AG10803 (cell line): Measurements from ENCODE around the gene REXO1.

Source experiments
- DNase-seq: peaks from one replicate; pipeline ENCODE4 v3.0.0; 2010; ENCODE audit warnings: low read depth
- H3K4me3 ChIP-seq: 2 replicates; pipeline ENCODE4 v1.5.1; 2011; ENCODE audit warnings: mild to moderate bottlenecking, low read length, control low read depth
- TF ChIP-seq, protein P1 (sequence below): conservative IDR thresholded peaks from 2 replicates; pipeline ENCODE4 v1.5.1; 2011; ENCODE audit warnings: mild to moderate bottlenecking, low read length, control low read depth, inconsistent platforms

Gene REXO1

DNA sequence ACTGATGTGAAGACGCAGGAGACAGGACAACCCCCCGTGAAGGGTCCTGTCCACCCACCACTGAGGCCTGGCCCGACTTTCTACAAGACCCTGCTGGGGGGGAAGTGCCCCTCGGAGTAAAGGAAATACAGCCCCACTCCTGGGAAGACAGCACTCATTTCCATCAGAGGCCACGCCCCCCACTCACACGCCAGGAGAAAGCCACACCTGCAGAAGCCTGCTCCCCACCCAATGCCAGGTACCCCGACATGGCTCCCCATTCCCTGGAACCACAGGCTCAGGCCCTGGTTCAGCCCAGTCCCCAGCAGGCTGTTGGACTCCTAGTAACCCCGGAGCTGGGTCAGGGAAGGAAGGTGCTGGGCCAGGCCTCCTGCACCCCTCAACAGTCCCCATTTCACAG lies 25.3 kb downstream of the REXO1 start:
- no peak overlapping the region for H3K4me3 ChIP-seq
- no peak for DNase-seq
- TF ChIP-seq, protein P1, sequence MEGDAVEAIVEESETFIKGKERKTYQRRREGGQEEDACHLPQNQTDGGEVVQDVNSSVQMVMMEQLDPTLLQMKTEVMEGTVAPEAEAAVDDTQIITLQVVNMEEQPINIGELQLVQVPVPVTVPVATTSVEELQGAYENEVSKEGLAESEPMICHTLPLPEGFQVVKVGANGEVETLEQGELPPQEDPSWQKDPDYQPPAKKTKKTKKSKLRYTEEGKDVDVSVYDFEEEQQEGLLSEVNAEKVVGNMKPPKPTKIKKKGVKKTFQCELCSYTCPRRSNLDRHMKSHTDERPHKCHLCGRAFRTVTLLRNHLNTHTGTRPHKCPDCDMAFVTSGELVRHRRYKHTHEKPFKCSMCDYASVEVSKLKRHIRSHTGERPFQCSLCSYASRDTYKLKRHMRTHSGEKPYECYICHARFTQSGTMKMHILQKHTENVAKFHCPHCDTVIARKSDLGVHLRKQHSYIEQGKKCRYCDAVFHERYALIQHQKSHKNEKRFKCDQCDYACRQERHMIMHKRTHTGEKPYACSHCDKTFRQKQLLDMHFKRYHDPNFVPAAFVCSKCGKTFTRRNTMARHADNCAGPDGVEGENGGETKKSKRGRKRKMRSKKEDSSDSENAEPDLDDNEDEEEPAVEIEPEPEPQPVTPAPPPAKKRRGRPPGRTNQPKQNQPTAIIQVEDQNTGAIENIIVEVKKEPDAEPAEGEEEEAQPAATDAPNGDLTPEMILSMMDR, result no peak

GRCh38 chr19:1822210-1822609 lies 26.1 kb downstream of the REXO1 start:
- no peak overlapping the region for H3K4me3 ChIP-seq
- TF ChIP-seq, protein P1, result no peak
- no peak for DNase-seq

GRCh38 chr19:1819341-1820255 lies 28.7 kb downstream of the REXO1 start:
- no peak for DNase-seq
- H3K4me3 ChIP-seq, result no peak overlapping the region
- TF ChIP-seq, protein P1, result no peak

- TF ChIP-seq, protein P1, result no peak
- no peak overlapping the region for H3K4me3 ChIP-seq
- no peak for DNase-seq
Measured at GRCh38 chr19:1818549-1819195, 29.6 kb downstream of the REXO1 start.

- TF ChIP-seq, protein P1, result no peak
- no peak overlapping the region for H3K4me3 ChIP-seq
- DNase-seq, result no peak
Measured at GRCh38 chr19:1817553-1818179, 30.6 kb downstream of the REXO1 start.

DNA sequence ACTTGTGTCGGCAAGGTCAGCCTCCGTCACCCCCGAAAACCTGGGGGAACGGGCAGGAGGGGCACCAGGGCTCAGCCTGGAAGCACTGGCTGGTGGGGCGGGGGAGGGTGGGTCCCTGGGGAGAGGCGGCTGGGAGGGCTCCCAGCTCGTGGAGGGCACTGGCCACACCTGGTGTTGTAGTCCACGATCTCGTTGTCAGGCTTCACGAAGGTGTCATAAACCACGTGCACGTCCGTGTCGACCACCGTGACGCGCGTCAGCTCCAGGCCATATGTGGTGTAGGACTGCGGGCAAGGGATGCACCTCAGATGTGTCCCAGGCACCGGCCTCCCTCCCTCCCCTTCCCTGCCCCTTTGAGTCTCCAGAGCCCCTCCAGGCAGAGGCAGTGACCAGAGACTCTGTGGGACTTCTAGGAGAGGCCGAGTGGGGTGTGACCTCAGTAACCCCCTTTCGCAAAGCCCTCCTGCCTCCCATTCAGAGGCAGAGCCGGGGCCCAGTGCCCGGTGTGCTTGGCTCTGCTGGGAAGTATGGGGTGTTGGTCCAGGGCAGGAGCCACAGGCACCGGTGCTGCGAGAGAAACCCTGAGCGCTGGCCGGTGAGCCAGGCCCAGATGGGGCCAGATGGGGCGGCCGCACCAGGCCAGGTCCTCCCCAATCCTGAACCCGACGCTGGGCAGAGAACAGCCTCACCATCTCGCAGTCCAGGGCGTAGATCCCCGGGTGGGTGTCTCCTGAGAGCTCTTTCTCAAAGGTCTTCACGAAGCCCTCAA lies 31.6 kb downstream of the REXO1 start:
- TF ChIP-seq, protein P1, result no peak
- no peak for DNase-seq

More for the DNA sequence above, 31.6 kb downstream of the REXO1 start:
- H3K4me3 ChIP-seq, result no peak overlapping the region
